ENCODE data around the gene TLCD1.

TLCD1 gene

DNA sequence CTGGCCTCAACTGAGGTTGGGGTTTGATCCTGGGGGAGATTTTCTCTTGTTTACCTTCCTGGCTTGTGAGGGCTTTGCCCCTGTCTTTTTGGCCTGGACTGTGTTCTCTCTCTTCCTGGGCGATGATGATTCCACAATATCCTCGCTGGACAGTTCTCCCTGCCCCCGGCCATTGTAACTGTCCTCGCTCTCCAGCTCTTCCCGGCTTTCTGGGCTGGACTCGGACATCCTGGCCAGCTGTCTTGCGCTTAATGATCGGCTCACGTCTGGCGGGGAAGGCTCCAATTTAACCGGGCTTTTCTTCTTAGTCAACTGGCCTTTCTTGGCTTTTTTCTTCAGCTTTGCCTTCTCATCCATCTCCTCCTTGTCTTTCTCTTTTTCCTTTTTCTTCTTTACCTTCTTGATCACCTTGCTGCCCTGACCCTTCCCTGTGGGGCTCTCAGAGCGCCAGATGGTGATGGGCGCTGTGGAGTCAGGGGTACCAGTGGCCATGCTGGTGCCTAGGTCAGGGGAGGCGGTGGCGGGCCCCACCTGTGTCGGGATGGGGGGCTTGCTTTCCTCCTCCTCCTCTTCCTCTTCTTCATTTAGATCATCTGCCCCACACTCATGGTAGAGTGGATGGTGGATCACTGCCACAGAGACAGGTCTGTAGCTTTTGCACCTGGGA is 22.3 kb downstream of the TLCD1 start:
- TF ChIP-seq, protein P1, sequence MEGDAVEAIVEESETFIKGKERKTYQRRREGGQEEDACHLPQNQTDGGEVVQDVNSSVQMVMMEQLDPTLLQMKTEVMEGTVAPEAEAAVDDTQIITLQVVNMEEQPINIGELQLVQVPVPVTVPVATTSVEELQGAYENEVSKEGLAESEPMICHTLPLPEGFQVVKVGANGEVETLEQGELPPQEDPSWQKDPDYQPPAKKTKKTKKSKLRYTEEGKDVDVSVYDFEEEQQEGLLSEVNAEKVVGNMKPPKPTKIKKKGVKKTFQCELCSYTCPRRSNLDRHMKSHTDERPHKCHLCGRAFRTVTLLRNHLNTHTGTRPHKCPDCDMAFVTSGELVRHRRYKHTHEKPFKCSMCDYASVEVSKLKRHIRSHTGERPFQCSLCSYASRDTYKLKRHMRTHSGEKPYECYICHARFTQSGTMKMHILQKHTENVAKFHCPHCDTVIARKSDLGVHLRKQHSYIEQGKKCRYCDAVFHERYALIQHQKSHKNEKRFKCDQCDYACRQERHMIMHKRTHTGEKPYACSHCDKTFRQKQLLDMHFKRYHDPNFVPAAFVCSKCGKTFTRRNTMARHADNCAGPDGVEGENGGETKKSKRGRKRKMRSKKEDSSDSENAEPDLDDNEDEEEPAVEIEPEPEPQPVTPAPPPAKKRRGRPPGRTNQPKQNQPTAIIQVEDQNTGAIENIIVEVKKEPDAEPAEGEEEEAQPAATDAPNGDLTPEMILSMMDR (IDR thresholded peaks at IDR 0.05; ENCODE audit: low read depth, low read length): no peak
- H3K4me3 ChIP-seq (replicated peaks in 1 of 2; ENCODE audit: low read depth in 2 of 2, low read length in 2 of 2): no peak overlapping the region
- DNase-seq (ENCODE audit: low read depth in 2 of 2): no peak

DNA sequence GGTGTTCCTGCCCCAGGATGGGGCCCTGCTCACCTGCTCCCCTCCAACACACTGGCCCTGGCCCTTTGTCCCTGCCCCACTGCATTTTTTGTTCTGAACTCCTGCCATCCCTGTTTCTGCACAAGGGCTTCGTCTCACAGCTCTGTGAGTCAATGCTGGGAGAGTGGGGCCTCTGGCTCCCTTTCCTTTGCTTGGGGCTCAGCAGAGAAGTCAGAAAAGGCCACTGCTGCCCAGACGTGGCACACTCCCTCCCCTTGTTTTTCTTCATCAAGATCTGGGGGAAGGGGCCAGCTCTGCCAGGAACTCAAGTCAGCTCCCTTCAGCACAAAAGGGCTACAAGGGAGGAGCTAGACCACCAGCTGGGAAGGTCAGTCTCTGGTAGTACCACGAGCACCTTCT is 23.3 kb downstream of the TLCD1 start:
- DNase-seq (ENCODE audit: low read depth in 2 of 2): no peak
- H3K4me3 ChIP-seq (replicated peaks in 1 of 2; ENCODE audit: low read depth in 2 of 2, low read length in 2 of 2): no peak overlapping the region
- TF ChIP-seq, protein P1 (IDR thresholded peaks at IDR 0.05; ENCODE audit: low read depth, low read length): no peak

- DNase-seq (ENCODE audit: low read depth in 2 of 2): no peak
- TF ChIP-seq, protein P1 (IDR thresholded peaks at IDR 0.05; ENCODE audit: low read depth, low read length): no peak
- H3K4me3 ChIP-seq (replicated peaks in 1 of 2; ENCODE audit: low read depth in 2 of 2, low read length in 2 of 2): no peak overlapping the region
Observed at GRCh38 chr17:28702026-28702751, 23.8 kb downstream of the TLCD1 start.

DNA sequence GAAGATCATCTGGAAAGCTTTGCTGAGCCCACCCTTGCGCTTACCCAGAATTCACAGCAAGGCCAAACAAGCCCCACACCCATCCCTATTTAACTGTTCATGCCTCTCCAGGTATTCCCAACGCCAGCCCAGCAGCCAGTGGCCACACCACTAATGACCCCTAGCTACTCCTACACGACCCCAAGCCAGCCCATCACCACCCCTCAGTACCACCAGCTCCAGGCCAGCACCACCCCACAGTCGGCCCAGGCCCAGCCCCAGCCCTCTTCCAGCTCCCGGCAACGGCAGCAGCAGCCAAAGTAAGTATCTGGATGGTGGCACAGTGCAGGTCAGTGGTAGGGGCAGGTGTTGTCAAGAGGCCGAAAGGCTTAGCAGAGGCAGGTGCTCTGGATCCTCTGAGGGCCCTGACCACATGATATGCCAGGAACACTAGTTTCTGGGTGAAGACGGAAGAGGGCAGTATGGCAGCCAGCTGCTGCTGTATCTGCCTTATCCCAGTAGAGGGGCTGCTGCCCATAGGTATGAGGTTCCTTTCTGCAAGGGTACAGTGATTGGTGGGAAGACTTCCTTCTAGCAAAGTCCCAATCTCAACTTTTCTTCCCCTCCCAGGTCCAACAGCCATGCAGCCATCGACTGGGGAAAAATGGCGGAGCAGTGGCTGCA is 25.1 kb downstream of the TLCD1 start:
- TF ChIP-seq, protein P1 (IDR thresholded peaks at IDR 0.05; ENCODE audit: low read depth, low read length): no peak
- H3K4me3 ChIP-seq (replicated peaks in 1 of 2; ENCODE audit: low read depth in 2 of 2, low read length in 2 of 2): no peak overlapping the region
- DNase-seq (ENCODE audit: low read depth in 2 of 2): no peak

- TF ChIP-seq, protein P1 (IDR thresholded peaks at IDR 0.05; ENCODE audit: low read depth, low read length): no peak
- no peak overlapping the region for H3K4me3 ChIP-seq (replicated peaks in 1 of 2; ENCODE audit: low read depth in 2 of 2, low read length in 2 of 2)
- DNase-seq (ENCODE audit: low read depth in 2 of 2): no peak
Observed at GRCh38 chr17:28700278-28700677, 25.8 kb downstream of the TLCD1 start.

- TF ChIP-seq, protein P1 (IDR thresholded peaks at IDR 0.05; ENCODE audit: low read depth, low read length): no peak
- DNase-seq (ENCODE audit: low read depth in 2 of 2): no peak
- no peak overlapping the region for H3K4me3 ChIP-seq (replicated peaks in 1 of 2; ENCODE audit: low read depth in 2 of 2, low read length in 2 of 2)
Observed at GRCh38 chr17:28698253-28698941, 27.6 kb downstream of the TLCD1 start.

All from cardiac fibroblast (primary cell).